Liver (tissue), 9 donors: ENCODE measurements around the gene DMD. TPM values are rescaled to one million over a fixed set of nuclear protein-coding genes. Genes with fewer than 3 reads are reported as not detected.
"Not testable (repeated sequence)": the region's sequence is repeated elsewhere in the genome, so short reads cannot be mapped to it uniquely, and the experiment has no call there.

Experiments
- DNase-seq: peaks from one replicate; pipeline ENCODE4 v3.0.0-alpha.2; 2017; ENCODE audit warnings: low spot score
- H3K27ac ChIP-seq, 2 donors: one replicate each; pipeline ENCODE4 v1.7.0; 2013; ENCODE audit warnings: inconsistent platforms in 2 of 2, low read length in 2 of 2, control low read depth in 1 of 2, low read depth in 1 of 2, mild to moderate bottlenecking in 1 of 2
- H3K27me3 ChIP-seq, 4 donors: one replicate each; pipeline versions ENCODE4 v1.6.1 to v1.7.0; 2013; ENCODE audit warnings: low read length in 3 of 4, inconsistent platforms in 1 of 4, mild to moderate bottlenecking in 1 of 4, moderate library complexity in 1 of 4; ENCODE audit not compliant: control insufficient read depth in 4 of 4, insufficient read depth in 4 of 4
- H3K36me3 ChIP-seq, 4 donors: one replicate each; pipeline versions ENCODE4 v1.6.1 to v1.7.0; 2013; ENCODE audit warnings: low read length in 3 of 4, mild to moderate bottlenecking in 3 of 4, low read depth in 1 of 4, moderate library complexity in 1 of 4; ENCODE audit not compliant: control insufficient read depth in 4 of 4, insufficient read depth in 3 of 4
- H3K4me1 ChIP-seq, 4 donors: one replicate each; pipeline versions ENCODE4 v1.6.1 to v1.7.0; 2013; ENCODE audit warnings: low read length in 3 of 4, mild to moderate bottlenecking in 3 of 4, moderate library complexity in 1 of 4; ENCODE audit not compliant: control insufficient read depth in 4 of 4, insufficient read depth in 4 of 4
- H3K4me3 ChIP-seq, 3 donors: one replicate each; pipeline versions ENCODE4 v1.6.1 to v1.7.0; 2013; ENCODE audit warnings: low read length in 3 of 3, control low read depth in 1 of 3, low read depth in 1 of 3, mild to moderate bottlenecking in 1 of 3
- H3K9ac ChIP-seq, 2 donors: one replicate each; pipeline ENCODE4 v1.7.0; 2013; ENCODE audit warnings: low read length in 2 of 2, mild to moderate bottlenecking in 2 of 2, moderate library complexity in 2 of 2, control low read depth in 1 of 2, low read depth in 1 of 2
- H3K9me3 ChIP-seq, 4 donors: one replicate each; pipeline versions ENCODE4 v1.6.1 to v1.7.0; 2013; ENCODE audit warnings: low read length in 3 of 4; ENCODE audit not compliant: control insufficient read depth in 4 of 4
- FOXA2 ChIP-seq: IDR thresholded peaks from 2 replicates; pipeline ENCODE4 v1.6.1; 2016; ENCODE audit warnings: antibody characterized with exemption
- HNF4G ChIP-seq: IDR thresholded peaks from 2 replicates; pipeline ENCODE4 v1.6.1; 2016; ENCODE audit warnings: antibody characterized with exemption
- JUND ChIP-seq, 2 donors: IDR thresholded peaks; 2 replicates each; pipeline ENCODE4 v1.6.1; 2016; ENCODE audit warnings: antibody characterized with exemption in 2 of 2
- NR2F2 ChIP-seq: IDR thresholded peaks from 2 replicates; pipeline ENCODE4 v1.6.1; 2016; ENCODE audit warnings: antibody characterized with exemption
- RAD21 ChIP-seq, 2 donors: IDR thresholded peaks; 2 replicates each; pipeline ENCODE4 v1.6.1; 2016; ENCODE audit warnings: antibody characterized with exemption in 2 of 2, mild to moderate bottlenecking in 2 of 2
- RXRA ChIP-seq, 2 donors: IDR thresholded peaks; 2 replicates each; pipeline ENCODE4 v1.6.1; 2017 to 2018; ENCODE audit warnings: antibody characterized with exemption in 2 of 2, mild to moderate bottlenecking in 1 of 2
- SP1 ChIP-seq: IDR thresholded peaks from 2 replicates; pipeline ENCODE4 v1.6.1; 2018; ENCODE audit warnings: antibody characterized with exemption, mild to moderate bottlenecking
- TAF1 ChIP-seq: conservative IDR thresholded peaks from 2 replicates; pipeline ENCODE4 v1.6.1; 2016; ENCODE audit warnings: antibody characterized with exemption, mild to moderate bottlenecking
- WGBS: extraction: QIAGEN DNeasy Blood & Tissue Kit; methylation state at CpG from one replicate; pipeline ENCODE4 v1.1.7; 2013; 5-methylcytosine and 5-hydroxymethylcytosine counted together
- polyA plus RNA-seq, 2 donors: library from polyadenylated mRNA; stranded (reverse) in 1 of 2; unstranded in 1 of 2; fragments of 200-250 nt in 1 of 2; fragments of >200 nt in 1 of 2; fragmentation: Nextera tagmentation in 1 of 2; extraction: Ambion mirVana in 1 of 2; gene quantifications; one replicate each; pipeline versions ENCODE4 v1.2.1 to v1.2.3, GENCODE V29; 2013 to 2015
- total RNA-seq, 2 donors: library from RNA; depleted of rRNA; stranded (reverse); fragments of >200 nt; gene quantifications; one replicate each; pipeline ENCODE4 v1.2.3, GENCODE V29; 2014
- TF ChIP-seq, protein P1 (sequence below): IDR thresholded peaks from 2 replicates; pipeline ENCODE4 v1.6.1; 2016; ENCODE audit warnings: antibody characterized with exemption
- TF ChIP-seq, protein P2 (sequence below): fragments of 150-350 bp; IDR thresholded peaks from 2 replicates; pipeline ENCODE4 v1.5.1; 2017; ENCODE audit warnings: improper control_type of control experiment, low read depth, low read length; ENCODE audit not compliant: missing input control
- TF ChIP-seq, protein P3 (sequence below): IDR thresholded peaks from 2 replicates; pipeline ENCODE4 v1.6.1; 2016; ENCODE audit warnings: antibody characterized with exemption
- TF ChIP-seq, protein P4 (sequence below): IDR thresholded peaks from 2 replicates; pipeline ENCODE4 v1.6.1; 2016; ENCODE audit warnings: antibody characterized with exemption
- TF ChIP-seq, protein P5 (sequence below): IDR thresholded peaks from 2 replicates; pipeline ENCODE4 v1.6.1; 2016; ENCODE audit warnings: antibody characterized with exemption, mild to moderate bottlenecking
- donor health status: healthy.
- donor health status: healthy.
- donor health status: healthy.
- donor health status: healthy.
- donor health status: healthy.

DMD gene
- total and polyA plus RNA-seq, 4 donors = 14.6 to 61.9 (median 23.9) TPM

DNA sequence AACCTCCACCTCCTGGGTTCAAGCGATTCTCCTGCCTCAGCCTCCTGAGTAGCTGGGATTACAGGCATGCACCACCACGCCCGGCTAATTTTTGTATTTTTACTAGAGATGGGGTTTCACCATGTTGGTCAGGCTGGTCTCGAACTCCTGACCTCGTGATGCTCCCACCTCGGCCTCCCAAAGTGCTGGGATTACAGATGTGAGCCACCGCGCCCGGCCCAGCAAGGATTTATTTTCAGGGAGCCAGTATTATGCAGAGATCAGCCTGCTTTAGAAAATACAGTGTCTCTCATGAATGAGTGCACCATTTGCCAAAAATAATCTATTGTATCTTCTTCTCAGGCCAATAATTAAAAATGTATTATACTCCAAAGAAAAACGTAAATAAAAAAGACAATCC, 26.5 kb downstream of the DMD start:
- not testable (repeated sequence) for DNase-seq, H3K4me3 ChIP-seq, H3K27ac ChIP-seq, H3K9me3 ChIP-seq, H3K27me3 ChIP-seq, H3K36me3 ChIP-seq, H3K4me1 ChIP-seq, H3K9ac ChIP-seq
- 74% methylated on average over 10 of the region's 10 CpGs for WGBS

DNA sequence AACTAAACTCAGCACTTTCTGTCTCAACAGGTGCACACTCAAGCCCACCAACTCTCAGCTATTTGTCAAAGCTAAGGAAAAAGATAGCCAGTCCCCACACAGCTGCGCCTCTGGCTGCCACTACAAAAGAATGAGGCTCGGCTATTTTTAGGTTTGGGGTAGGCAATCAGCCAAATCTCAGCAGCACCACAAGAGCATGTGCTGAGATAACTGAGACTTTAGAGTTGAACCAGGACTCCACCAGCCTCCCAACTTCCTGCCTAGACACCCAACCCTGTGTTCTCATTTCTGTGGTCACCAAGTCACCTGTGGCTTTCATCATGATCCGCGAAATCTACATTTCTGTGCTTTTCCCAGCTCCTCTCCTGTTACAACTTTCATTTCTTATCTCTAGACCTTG, 28.0 kb downstream of the DMD start:
- TF ChIP-seq NR2F2 = no peak
- TF ChIP-seq, protein P1, sequence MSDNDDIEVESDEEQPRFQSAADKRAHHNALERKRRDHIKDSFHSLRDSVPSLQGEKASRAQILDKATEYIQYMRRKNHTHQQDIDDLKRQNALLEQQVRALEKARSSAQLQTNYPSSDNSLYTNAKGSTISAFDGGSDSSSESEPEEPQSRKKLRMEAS = no peak
- TF ChIP-seq JUND (IDR thresholded peaks at IDR 0.05) = no peak
- TF ChIP-seq, protein P2, sequence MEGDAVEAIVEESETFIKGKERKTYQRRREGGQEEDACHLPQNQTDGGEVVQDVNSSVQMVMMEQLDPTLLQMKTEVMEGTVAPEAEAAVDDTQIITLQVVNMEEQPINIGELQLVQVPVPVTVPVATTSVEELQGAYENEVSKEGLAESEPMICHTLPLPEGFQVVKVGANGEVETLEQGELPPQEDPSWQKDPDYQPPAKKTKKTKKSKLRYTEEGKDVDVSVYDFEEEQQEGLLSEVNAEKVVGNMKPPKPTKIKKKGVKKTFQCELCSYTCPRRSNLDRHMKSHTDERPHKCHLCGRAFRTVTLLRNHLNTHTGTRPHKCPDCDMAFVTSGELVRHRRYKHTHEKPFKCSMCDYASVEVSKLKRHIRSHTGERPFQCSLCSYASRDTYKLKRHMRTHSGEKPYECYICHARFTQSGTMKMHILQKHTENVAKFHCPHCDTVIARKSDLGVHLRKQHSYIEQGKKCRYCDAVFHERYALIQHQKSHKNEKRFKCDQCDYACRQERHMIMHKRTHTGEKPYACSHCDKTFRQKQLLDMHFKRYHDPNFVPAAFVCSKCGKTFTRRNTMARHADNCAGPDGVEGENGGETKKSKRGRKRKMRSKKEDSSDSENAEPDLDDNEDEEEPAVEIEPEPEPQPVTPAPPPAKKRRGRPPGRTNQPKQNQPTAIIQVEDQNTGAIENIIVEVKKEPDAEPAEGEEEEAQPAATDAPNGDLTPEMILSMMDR = no peak
- TF ChIP-seq, protein P3, sequence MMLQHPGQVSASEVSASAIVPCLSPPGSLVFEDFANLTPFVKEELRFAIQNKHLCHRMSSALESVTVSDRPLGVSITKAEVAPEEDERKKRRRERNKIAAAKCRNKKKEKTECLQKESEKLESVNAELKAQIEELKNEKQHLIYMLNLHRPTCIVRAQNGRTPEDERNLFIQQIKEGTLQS = no peak
- TF ChIP-seq HNF4G = no peak
- TF ChIP-seq, protein P4, sequence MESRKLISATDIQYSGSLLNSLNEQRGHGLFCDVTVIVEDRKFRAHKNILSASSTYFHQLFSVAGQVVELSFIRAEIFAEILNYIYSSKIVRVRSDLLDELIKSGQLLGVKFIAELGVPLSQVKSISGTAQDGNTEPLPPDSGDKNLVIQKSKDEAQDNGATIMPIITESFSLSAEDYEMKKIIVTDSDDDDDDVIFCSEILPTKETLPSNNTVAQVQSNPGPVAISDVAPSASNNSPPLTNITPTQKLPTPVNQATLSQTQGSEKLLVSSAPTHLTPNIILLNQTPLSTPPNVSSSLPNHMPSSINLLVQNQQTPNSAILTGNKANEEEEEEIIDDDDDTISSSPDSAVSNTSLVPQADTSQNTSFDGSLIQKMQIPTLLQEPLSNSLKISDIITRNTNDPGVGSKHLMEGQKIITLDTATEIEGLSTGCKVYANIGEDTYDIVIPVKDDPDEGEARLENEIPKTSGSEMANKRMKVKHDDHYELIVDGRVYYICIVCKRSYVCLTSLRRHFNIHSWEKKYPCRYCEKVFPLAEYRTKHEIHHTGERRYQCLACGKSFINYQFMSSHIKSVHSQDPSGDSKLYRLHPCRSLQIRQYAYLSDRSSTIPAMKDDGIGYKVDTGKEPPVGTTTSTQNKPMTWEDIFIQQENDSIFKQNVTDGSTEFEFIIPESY = no peak
- TF ChIP-seq SP1 = no peak
- TF ChIP-seq TAF1 = no peak
- TF ChIP-seq, protein P5, sequence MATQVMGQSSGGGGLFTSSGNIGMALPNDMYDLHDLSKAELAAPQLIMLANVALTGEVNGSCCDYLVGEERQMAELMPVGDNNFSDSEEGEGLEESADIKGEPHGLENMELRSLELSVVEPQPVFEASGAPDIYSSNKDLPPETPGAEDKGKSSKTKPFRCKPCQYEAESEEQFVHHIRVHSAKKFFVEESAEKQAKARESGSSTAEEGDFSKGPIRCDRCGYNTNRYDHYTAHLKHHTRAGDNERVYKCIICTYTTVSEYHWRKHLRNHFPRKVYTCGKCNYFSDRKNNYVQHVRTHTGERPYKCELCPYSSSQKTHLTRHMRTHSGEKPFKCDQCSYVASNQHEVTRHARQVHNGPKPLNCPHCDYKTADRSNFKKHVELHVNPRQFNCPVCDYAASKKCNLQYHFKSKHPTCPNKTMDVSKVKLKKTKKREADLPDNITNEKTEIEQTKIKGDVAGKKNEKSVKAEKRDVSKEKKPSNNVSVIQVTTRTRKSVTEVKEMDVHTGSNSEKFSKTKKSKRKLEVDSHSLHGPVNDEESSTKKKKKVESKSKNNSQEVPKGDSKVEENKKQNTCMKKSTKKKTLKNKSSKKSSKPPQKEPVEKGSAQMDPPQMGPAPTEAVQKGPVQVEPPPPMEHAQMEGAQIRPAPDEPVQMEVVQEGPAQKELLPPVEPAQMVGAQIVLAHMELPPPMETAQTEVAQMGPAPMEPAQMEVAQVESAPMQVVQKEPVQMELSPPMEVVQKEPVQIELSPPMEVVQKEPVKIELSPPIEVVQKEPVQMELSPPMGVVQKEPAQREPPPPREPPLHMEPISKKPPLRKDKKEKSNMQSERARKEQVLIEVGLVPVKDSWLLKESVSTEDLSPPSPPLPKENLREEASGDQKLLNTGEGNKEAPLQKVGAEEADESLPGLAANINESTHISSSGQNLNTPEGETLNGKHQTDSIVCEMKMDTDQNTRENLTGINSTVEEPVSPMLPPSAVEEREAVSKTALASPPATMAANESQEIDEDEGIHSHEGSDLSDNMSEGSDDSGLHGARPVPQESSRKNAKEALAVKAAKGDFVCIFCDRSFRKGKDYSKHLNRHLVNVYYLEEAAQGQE = no peak
- no peak for TF ChIP-seq RXRA (IDR thresholded peaks at IDR 0.05)
- no peak for TF ChIP-seq FOXA2
- no peak for TF ChIP-seq RAD21 (IDR thresholded peaks at IDR 0.05)
- no peaks in the 10 kb centered on the region for H3K9me3 ChIP-seq
- no peak overlapping the region for H3K27ac ChIP-seq
- no peaks in the 10 kb centered on the region for H3K27me3 ChIP-seq
- 39% methylated on average over 4 of the region's 4 CpGs for WGBS
- DNase-seq = no peak
- no peaks in the 10 kb centered on the region for H3K4me1 ChIP-seq
- H3K36me3 ChIP-seq = no peaks in the 10 kb centered on the region
- H3K4me3 ChIP-seq = no peak overlapping the region
- no peak overlapping the region for H3K9ac ChIP-seq
